HG03460 (cell line): ENCODE measurements around the gene HCST.
"Not testable (repeated sequence)": the region's sequence is repeated elsewhere in the genome, so short reads cannot be mapped to it uniquely, and the experiment has no call there.

Experiments used
- ATAC-seq: cut with Tn5 transposase; IDR thresholded peaks from one replicate; pipeline ENCODE4 v1.9.1; 2021; ENCODE audit not compliant: unreplicated experiment

The HCST gene, protein sequence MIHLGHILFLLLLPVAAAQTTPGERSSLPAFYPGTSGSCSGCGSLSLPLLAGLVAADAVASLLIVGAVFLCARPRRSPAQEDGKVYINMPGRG

GRCh38 chr19:35901854-35902661, at the start of gene HCST:
HCST (plus strand) TSS chr19:35902529; CDS start chr19:35902594, 65 bp downstream.
- no peak for ATAC-seq

DNA sequence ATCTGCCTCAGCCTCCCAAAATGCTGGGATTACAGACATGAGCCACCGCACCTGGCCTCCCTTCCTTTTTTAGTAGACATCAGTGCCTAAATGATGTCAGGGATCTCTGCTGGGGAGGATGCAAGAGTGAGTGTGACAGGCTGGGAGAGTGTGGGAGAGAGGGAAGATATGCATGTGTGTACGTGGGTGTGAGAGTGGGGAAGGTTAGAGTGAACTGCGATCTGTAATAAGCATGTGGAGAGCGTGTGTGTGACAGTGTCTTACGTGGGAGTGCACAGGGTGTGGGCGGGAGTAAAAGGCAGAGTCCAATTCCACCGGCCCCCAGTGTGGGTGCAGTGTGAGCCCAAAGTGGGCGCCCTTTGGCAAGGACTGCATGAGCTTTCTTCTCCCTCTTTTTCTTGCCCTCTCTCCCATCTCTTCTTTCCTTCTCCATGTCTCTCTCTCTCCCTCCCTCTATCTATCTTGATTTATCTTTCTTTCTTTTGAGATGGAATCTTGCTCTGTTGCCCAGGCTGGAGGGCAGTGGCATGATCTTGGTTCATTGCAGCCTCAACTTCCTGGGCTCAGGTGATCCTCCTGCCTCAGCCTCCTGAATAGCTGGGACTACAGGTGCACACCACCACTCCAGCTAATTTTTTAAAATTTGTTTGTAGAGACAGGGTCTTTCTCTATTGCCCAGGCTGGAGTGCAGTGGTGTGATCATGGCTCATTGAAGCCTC, 49.1 kb upstream of the HCST start:
- no peak for ATAC-seq

- ATAC-seq, result no peak
Observed at GRCh38 chr19:35856546-35857149, 45.7 kb upstream of the HCST start, which contains the start of gene KIRREL2. KIRREL2 (plus strand) TSS chr19:35856911; CDS start chr19:35857120, 209 bp downstream.

DNA sequence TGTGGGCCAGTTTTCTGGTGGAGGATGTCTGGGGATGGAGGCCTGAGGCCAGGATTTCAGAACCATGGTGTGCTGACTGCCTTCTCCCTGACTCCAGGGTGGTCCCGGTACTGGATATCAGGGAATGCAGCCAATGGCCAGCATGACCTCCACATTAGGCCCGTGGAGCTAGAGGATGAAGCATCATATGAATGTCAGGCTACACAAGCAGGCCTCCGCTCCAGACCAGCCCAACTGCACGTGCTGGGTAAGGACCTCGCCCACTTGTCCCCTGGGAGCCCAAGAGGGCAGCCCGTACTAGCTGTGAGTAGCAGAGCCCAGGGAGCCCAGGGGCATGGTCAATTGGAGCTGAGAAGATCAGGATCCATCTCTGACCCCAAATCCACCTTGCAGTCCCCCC, 44.0 kb upstream of the HCST start:
- ATAC-seq, result no peak

GRCh38 chr19:35859414-35859813, 42.9 kb upstream of the HCST start:
- ATAC-seq, result no peak

GRCh38 chr19:35860436-35860817, 41.9 kb upstream of the HCST start:
- no peak for ATAC-seq

- ATAC-seq, result no peak
Observed at GRCh38 chr19:35860818-35861639, 41.3 kb upstream of the HCST start.

- no peak for ATAC-seq
Observed at GRCh38 chr19:35861640-35862160, 40.6 kb upstream of the HCST start.

DNA sequence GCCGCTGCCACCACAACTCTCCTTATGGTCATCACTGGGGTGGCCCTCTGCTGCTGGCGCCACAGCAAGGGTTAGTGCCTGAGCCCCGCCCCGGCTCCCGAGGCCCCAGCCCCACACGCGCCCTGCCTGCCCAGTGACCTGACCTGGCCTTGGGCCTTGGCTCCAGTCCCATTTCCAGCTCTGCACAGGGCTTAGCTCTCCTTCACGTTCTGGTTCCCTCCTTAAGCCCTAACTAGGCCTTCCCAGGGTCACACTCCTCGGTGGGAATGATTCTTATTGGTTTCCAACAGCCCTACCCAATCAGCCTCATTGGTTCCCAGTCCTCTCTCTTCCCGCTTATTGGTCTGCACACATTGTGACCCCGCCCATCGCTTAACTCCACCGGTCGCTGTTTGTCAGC, 39.8 kb upstream of the HCST start:
- ATAC-seq, result no peak

DNA sequence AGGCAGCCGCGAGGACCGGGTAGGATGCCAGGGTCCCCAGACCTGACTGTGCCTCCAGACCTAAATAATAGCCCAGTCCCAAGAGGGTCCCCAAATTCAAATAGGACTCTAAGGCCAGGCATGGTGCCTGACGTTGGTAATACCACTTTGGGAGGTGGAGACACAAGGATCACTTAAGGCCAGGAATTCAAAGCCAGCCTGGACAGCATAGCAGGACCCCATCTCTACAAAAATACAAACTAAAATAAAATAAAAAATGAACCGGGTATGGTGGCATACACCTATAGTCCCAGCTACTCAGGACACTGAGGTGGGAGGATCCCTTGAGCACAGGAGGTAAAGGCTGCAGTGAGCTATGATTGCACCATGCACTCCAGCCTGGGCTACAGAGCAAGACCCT, 39.3 kb upstream of the HCST start:
- no peak for ATAC-seq

GRCh38 chr19:35868172-35868822, 34.0 kb upstream of the HCST start, which contains the start of gene APLP1:
APLP1 (plus strand) TSS chr19:35868574; CDS start chr19:35868637, 63 bp downstream.
- ATAC-seq, result no peak

GRCh38 chr19:35868823-35869326, 33.5 kb upstream of the HCST start:
- ATAC-seq, result no peak

DNA sequence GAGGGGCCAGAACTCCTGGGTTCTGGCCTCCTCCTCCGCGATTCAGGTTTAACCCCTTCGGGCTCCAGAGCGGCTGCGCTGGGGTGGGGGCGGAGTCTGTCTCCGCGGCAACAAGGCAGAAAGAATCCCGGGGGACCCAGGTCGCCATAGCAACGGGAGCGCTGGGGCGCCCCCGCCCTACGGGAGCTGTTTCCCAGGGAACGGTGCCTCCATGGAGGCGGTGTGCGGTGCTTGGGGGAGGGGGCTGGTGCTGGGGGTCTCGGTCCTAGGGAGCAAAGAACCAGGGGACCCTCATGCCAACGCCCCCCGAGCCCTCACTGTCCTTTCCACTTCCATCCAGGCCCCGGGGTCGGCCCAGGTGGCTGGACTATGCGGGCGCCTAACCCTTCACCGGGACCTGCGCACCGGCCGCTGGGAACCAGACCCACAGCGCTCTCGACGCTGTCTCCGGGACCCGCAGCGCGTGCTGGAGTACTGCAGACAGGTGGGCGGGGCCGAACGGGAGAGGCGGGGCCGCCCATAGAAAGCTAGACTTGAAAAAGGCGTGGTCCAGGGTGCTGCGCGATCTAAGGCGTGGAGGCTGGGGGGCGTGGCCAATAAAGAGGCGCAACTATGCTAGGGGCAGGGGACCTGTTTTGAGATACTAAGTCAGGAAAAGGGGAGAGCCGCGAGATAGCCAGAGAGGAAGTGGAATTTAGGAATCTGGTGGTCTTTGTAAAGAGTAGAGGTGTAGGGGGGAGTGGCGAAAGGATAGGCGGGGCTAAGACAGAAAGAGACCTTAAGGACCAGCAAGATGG, 32.8 kb upstream of the HCST start:
- no peak for ATAC-seq

GRCh38 chr19:35870124-35870736, 32.1 kb upstream of the HCST start:
- not testable (repeated sequence) for ATAC-seq

- ATAC-seq, result no peak
Observed at GRCh38 chr19:35870798-35871197, 31.5 kb upstream of the HCST start.

DNA sequence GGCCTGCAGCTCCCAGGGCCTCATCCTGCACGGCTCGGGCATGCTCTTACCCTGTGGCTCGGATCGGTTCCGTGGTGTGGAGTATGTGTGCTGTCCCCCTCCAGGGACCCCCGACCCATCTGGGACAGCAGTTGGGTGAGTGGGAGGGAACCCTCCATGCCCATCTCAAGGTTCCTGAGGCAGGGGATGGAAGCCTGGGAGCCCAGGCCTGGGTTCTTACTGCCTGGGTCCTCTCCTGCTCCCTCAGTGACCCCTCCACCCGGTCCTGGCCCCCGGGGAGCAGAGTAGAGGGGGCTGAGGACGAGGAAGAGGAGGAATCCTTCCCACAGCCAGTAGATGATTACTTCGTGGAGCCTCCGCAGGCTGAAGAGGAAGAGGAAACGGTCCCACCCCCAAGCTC, 30.7 kb upstream of the HCST start:
- ATAC-seq, result no peak

DNA sequence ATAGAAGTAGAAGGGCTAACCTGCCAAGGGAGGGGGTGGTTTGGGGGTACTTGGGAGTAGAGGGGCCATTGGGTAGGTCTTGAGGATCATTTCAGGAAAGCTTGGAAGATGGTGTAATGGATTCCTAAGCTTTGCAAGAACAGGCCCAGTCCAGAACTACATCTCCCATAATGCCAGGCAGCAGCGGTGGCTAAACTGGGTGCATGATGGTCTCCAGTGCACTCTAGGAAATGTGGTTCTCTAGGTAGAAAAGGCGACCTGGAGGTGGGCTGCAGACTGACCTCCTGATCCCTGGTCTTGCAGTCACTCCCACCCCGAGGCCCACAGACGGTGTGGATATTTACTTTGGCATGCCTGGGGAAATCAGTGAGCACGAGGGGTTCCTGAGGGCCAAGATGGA, 30.1 kb upstream of the HCST start:
- no peak for ATAC-seq

GRCh38 chr19:35874392-35874930, 27.9 kb upstream of the HCST start:
- no peak for ATAC-seq
